EH (cell line): ENCODE measurements around the gene APBB1.

ENCODE experiments used
- DNase-seq: peaks from one replicate; pipeline ENCODE4 v3.0.0-alpha.2; 2015; ENCODE audit warnings: low read depth

The APBB1 gene

GRCh38 chr11:6351782-6352382 lies 67.0 kb downstream of the APBB1 start:
- DNase-seq = no peak

- DNase-seq = no peak
Observed at GRCh38 chr11:6350486-6350885, 68.4 kb downstream of the APBB1 start.

- DNase-seq = no peak
Observed at GRCh38 chr11:6350043-6350442, 68.9 kb downstream of the APBB1 start.

GRCh38 chr11:6345366-6345765 lies 73.5 kb downstream of the APBB1 start:
- no peak for DNase-seq
